ENCODE results near the gene ZBTB16. TPM values are rescaled to one million over a fixed set of nuclear protein-coding genes. Genes with fewer than 3 reads are reported as not detected.

The ZBTB16 gene
- total RNA-seq, 1 donor from 2014 or later = 17.7 TPM

- Mint-ChIP-seq H3K27ac (no peak overlapping the region), H3K36me3 (no peaks in the 10 kb centered on the region), H3K4me3 (no peak overlapping the region), H3K27me3 (ENCODE audit: insufficient read depth, low read depth) (peaks cover 9% of the 10 kb centered on the region), H3K4me1 (peaks cover 9% of the 10 kb centered on the region), H3K9me3 (no peaks in the 10 kb centered on the region)
- DNase-seq (ENCODE audit: low spot score) = no peak
- no peaks in the 10 kb centered on the region for H3F3A ChIP-seq (ENCODE audit: low read depth)
- no peak overlapping the region for H3K4me2 ChIP-seq
- no peaks in the 10 kb centered on the region for H3K79me2 ChIP-seq (ENCODE audit: low read depth)
- H3K27ac ChIP-seq = no peak overlapping the region
- H3K4me3 ChIP-seq = no peak overlapping the region
- no peaks in the 10 kb centered on the region for H3K27me3 ChIP-seq
- no peak overlapping the region for H3K9ac ChIP-seq
- no peaks in the 10 kb centered on the region for H3K36me3 ChIP-seq
- no peaks in the 10 kb centered on the region for H3K9me3 ChIP-seq (ENCODE audit: low read depth)
- H3K4me1 ChIP-seq = peaks cover 6% of the 10 kb centered on the region
- no peak for TF ChIP-seq EZH2phosphoT487 (IDR thresholded peaks at IDR 0.05)
- TF ChIP-seq CTCF (IDR thresholded peaks at IDR 0.05) = no peak
- TF ChIP-seq EZH2 (IDR thresholded peaks at IDR 0.05) = no peak
- H4K20me1 ChIP-seq (ENCODE audit: low read depth) = no peaks in the 10 kb centered on the region
- no peak overlapping the region for H2AFZ ChIP-seq (replicated peaks)
Observed at GRCh38 chr11:114265122-114265878, 205.8 kb downstream of the ZBTB16 start.

GRCh38 chr11:114269498-114269897 lies 210.0 kb downstream of the ZBTB16 start:
- no peak overlapping the region for H2AFZ ChIP-seq (replicated peaks)
- Mint-ChIP-seq H3K27ac (no peak overlapping the region), H3K27me3 (ENCODE audit: insufficient read depth, low read depth) (peaks cover 5% of the 10 kb centered on the region), H3K36me3 (no peaks in the 10 kb centered on the region), H3K4me1 (no peaks in the 10 kb centered on the region), H3K9me3 (no peaks in the 10 kb centered on the region), H3K4me3 (no peak overlapping the region)
- H3K27ac ChIP-seq = no peak overlapping the region
- TF ChIP-seq CTCF (IDR thresholded peaks at IDR 0.05) (no peak), EZH2phosphoT487 (IDR thresholded peaks at IDR 0.05) (no peak), EZH2 (IDR thresholded peaks at IDR 0.05) (no peak)
- H3K4me2 ChIP-seq = no peak overlapping the region
- H3K4me1 ChIP-seq = no peaks in the 10 kb centered on the region
- H3K79me2 ChIP-seq (ENCODE audit: low read depth) = no peaks in the 10 kb centered on the region
- no peaks in the 10 kb centered on the region for H3K27me3 ChIP-seq
- H3K4me3 ChIP-seq = no peak overlapping the region
- H3F3A ChIP-seq (ENCODE audit: low read depth) = no peaks in the 10 kb centered on the region
- no peaks in the 10 kb centered on the region for H3K9me3 ChIP-seq (ENCODE audit: low read depth)
- no peaks in the 10 kb centered on the region for H3K36me3 ChIP-seq
- no peak overlapping the region for H3K9ac ChIP-seq
- DNase-seq (ENCODE audit: low spot score) = no peak
- H4K20me1 ChIP-seq (ENCODE audit: low read depth) = no peaks in the 10 kb centered on the region

- H3K27me3 ChIP-seq = no peaks in the 10 kb centered on the region
- no peaks in the 10 kb centered on the region for H3K79me2 ChIP-seq (ENCODE audit: low read depth)
- no peak overlapping the region for H3K9ac ChIP-seq
- H3K4me1 Mint-ChIP-seq = no peaks in the 10 kb centered on the region
- no peaks in the 10 kb centered on the region for H3K36me3 Mint-ChIP-seq
- H3F3A ChIP-seq (ENCODE audit: low read depth) = no peaks in the 10 kb centered on the region
- no peak for DNase-seq (ENCODE audit: low spot score)
- no peak overlapping the region for H3K4me2 ChIP-seq
- no peak overlapping the region for H3K27ac Mint-ChIP-seq
- H2AFZ ChIP-seq (replicated peaks) = no peak overlapping the region
- TF ChIP-seq CTCF (IDR thresholded peaks at IDR 0.05) (no peak), EZH2phosphoT487 (IDR thresholded peaks at IDR 0.05) (no peak), EZH2 (IDR thresholded peaks at IDR 0.05) (no peak)
- H3K4me1 ChIP-seq = no peaks in the 10 kb centered on the region
- no peaks in the 10 kb centered on the region for H3K9me3 Mint-ChIP-seq
- H3K27ac ChIP-seq = no peak overlapping the region
- no peak overlapping the region for H3K4me3 ChIP-seq
- no peaks in the 10 kb centered on the region for H4K20me1 ChIP-seq (ENCODE audit: low read depth)
- no peaks in the 10 kb centered on the region for H3K9me3 ChIP-seq (ENCODE audit: low read depth)
- no peaks in the 10 kb centered on the region for H3K36me3 ChIP-seq
- H3K4me3 Mint-ChIP-seq = no peak overlapping the region
- peaks cover 5% of the 10 kb centered on the region for H3K27me3 Mint-ChIP-seq (ENCODE audit: insufficient read depth, low read depth)
Observed at GRCh38 chr11:114270531-114271270, 211.2 kb downstream of the ZBTB16 start.

Data from neural progenitor cell (in vitro differentiated cells).